Muscle layer of duodenum (tissue), 2 donors: Measurements from ENCODE around the gene DDI1.

ENCODE experiments used
- H3K27ac ChIP-seq: one replicate; pipeline ENCODE4 v1.7.0; 2013; ENCODE audit warnings: mild to moderate bottlenecking, low read length
- H3K27me3 ChIP-seq: one replicate; pipeline ENCODE4 v1.7.0; 2013; ENCODE audit warnings: low read depth, mild to moderate bottlenecking, control low read depth, low read length
- H3K36me3 ChIP-seq, 2 donors: one replicate each; pipeline ENCODE4 v1.7.0; 2013; ENCODE audit warnings: low read length in 2 of 2, control low read depth in 1 of 2, mild to moderate bottlenecking in 1 of 2; ENCODE audit not compliant: insufficient read depth in 2 of 2, control insufficient read depth in 1 of 2
- H3K4me1 ChIP-seq, 2 donors: one replicate each; pipeline ENCODE4 v1.7.0; 2013; ENCODE audit warnings: low read length in 2 of 2, mild to moderate bottlenecking in 2 of 2, control low read depth in 1 of 2, moderate library complexity in 1 of 2; ENCODE audit not compliant: insufficient read depth in 2 of 2, control insufficient read depth in 1 of 2
- H3K4me3 ChIP-seq, 2 donors: one replicate each; pipeline ENCODE4 v1.7.0; 2013; ENCODE audit warnings: low read length in 2 of 2, low read depth in 1 of 2, mild to moderate bottlenecking in 1 of 2
- H3K9me3 ChIP-seq, 2 donors: one replicate each; pipeline ENCODE4 v1.7.0; 2013; ENCODE audit warnings: low read length in 2 of 2, control low read depth in 1 of 2, mild to moderate bottlenecking in 1 of 2; ENCODE audit not compliant: control insufficient read depth in 1 of 2
- donor health status: healthy.

DDI1 gene

DNA sequence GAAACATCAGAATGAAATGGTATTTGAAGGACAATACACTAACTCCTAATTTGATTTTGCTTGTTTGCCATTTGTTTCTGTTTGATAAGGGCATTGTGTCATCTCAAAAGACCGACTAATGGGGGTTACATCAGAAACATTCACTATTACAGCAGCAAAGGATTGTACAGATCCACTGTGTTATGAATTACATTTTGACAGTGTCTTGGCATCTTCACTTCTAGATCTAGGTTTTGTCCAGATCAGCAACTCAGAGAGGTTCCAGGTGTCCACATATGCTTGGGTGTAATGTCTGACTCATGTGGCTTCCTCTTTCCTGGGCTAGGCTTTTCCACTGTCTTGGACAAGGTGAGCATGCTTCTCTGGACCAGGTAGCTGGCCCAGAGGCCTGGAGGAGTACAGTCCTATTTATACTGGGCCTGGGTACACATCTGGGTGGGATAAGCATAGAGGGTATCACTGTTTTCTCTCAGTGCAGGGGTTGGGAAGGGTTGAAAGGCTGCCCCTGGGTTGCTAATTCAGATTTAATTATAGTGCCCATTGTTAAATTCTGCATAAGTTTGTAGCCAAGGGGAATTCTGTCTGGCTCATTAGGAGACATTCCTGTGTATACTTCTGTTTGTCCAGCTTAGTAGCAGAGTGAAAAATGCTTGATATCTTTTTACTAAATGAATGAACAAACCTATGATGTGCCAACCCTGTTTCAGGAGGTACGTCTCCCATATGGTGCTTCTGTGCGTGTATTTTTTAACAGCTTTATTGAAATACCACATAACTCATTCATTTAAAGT, 23.8 kb downstream of the DDI1 start:
- H3K36me3 ChIP-seq: no peaks in the 10 kb centered on the region
- no peaks in the 10 kb centered on the region for H3K9me3 ChIP-seq
- H3K4me1 ChIP-seq: peaks cover 0 to 4% of the 10 kb centered on the region in 2 donors
- H3K4me3 ChIP-seq: no peak overlapping the region
- no peak overlapping the region for H3K27ac ChIP-seq
- no peaks in the 10 kb centered on the region for H3K27me3 ChIP-seq

GRCh38 chr11:104060820-104061219, 24.4 kb downstream of the DDI1 start:
- no peaks in the 10 kb centered on the region for H3K9me3 ChIP-seq
- no peak overlapping the region for H3K4me3 ChIP-seq
- no peaks in the 10 kb centered on the region for H3K36me3 ChIP-seq
- H3K27ac ChIP-seq: no peak overlapping the region
- H3K4me1 ChIP-seq: peaks cover 0 to 4% of the 10 kb centered on the region in 2 donors
- no peaks in the 10 kb centered on the region for H3K27me3 ChIP-seq

DNA sequence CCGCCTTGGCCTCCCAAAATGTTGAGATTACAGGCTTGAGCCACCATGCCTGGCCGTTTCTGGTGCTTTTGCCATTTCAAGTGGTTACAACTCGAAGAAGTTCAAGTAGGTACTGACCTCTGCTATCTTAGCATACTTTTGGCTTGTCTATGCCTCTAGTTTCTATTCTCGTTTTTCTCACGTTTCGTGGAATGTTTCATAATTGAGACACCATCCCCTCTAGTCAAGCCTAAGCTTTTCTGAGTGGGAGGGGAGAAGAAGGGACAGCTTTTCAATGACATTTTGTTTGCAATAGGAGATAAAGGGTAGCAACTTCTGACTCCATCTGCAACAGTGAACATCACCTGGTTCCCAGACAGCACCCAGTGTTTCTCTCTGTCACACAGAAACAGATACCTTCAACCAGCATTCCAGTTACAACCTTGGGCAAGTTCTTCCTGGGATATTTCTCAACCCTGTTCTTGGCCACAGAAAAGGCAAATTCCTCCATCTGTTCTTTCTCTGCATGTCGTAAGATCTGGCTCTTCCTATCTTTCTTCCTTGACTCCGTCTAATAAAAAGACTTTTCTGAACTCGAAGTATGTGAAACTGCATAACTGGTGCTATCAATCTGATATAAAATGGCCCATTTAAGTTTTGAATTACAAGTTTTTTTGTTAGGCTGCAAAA, 25.5 kb downstream of the DDI1 start:
- H3K4me1 ChIP-seq: peaks cover 0 to 4% of the 10 kb centered on the region in 2 donors
- no peaks in the 10 kb centered on the region for H3K27me3 ChIP-seq
- no peaks in the 10 kb centered on the region for H3K36me3 ChIP-seq
- no peaks in the 10 kb centered on the region for H3K9me3 ChIP-seq
- no peak overlapping the region for H3K4me3 ChIP-seq
- no peak overlapping the region for H3K27ac ChIP-seq

DNA sequence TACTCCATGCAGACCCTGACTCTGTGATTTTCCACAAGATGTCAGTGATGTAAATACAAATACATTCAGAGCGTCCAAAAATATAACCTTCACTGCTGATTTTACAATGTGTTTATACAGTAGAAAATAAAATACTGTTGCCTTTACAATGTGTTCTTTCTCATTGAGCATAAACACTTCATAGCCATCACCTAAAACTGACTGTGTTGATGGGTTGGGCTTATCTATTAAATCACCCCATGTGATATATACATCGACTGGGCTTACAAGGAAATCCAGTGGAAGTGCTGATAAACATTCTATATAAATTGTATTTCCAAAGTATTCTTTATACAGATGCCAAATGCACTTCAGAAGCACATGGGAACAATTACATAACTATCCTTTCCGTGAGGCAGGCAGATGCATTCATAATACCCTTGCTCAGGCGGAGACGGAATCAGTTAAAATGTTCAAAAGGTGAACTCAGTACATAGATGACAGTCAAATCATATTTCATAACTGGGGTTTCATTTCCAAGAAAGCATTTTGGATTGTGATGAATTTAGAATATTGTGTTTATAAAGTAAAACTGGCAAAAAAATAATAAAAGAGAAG, 27.7 kb downstream of the DDI1 start:
- Histone ChIP-seq H3K27ac (no peak overlapping the region), H3K36me3 (no peaks in the 10 kb centered on the region), H3K4me1 (peaks cover 0 to 4% of the 10 kb centered on the region in 2 donors), H3K4me3 (no peak overlapping the region), H3K9me3 (no peaks in the 10 kb centered on the region), H3K27me3 (no peaks in the 10 kb centered on the region)

GRCh38 chr11:104067534-104067933, 31.1 kb downstream of the DDI1 start:
- Histone ChIP-seq H3K4me1 (peaks cover 0 to 4% of the 10 kb centered on the region in 2 donors), H3K4me3 (no peak overlapping the region), H3K9me3 (no peaks in the 10 kb centered on the region), H3K36me3 (no peaks in the 10 kb centered on the region), H3K27ac (no peak overlapping the region), H3K27me3 (no peaks in the 10 kb centered on the region)

DNA sequence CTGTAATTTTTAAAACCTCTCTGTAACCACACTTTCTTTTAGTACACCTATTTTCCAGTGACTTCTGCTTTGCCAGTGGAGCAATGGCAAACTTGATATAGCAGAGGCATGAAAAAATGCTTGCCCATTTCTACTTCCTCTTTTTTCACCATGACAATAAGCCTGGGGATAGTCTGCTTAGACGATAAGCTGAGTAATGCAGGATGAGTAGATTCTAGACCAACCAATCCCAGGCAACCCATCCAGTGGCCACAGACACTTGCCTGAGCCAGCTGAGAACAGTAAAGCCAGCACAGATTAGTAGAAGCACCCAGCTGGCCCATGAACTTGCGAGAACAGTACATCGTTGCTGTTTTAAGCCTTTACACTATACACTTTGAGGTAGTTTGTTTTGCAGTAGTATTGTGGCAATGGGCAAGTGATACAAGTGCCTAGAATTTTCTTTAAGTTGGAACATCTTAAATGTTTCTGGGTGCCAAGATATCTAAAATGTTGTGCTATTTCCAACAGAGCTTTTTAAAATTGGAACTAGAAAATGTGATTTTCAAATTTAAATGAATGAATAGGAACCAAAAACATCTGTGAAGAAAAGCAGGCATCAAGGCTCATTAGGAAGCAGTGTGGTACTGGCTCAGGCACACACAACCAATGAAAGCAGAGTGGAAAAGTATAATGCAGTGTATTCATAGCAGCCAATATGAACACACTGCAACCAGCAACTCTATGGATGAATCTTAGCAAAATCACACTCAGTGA, 37.7 kb downstream of the DDI1 start:
- no peaks in the 10 kb centered on the region for H3K36me3 ChIP-seq
- no peaks in the 10 kb centered on the region for H3K4me1 ChIP-seq
- no peaks in the 10 kb centered on the region for H3K9me3 ChIP-seq
- H3K4me3 ChIP-seq: no peak overlapping the region
- no peaks in the 10 kb centered on the region for H3K27me3 ChIP-seq
- H3K27ac ChIP-seq: no peak overlapping the region

DNA sequence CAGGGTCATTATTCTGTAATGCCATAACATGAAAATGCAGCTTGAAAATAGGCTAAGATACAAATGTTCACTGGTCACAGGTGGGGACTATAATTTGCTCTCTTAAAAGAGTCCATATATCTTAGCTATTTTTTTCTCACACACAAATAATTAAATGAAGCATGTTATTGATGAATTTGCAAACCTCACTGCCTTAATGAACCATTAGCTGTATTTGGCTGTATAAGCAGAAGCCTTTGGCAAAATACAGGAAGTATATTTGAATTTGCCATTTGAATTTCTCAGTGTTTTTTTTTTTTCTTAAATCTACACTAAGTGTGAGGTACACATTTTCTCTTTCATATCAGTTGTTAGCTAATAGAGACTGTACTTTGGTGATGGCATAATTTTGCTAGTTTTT, 38.7 kb downstream of the DDI1 start:
- Histone ChIP-seq H3K36me3 (no peaks in the 10 kb centered on the region), H3K27ac (no peak overlapping the region), H3K9me3 (no peaks in the 10 kb centered on the region), H3K4me3 (no peak overlapping the region), H3K4me1 (no peaks in the 10 kb centered on the region), H3K27me3 (no peaks in the 10 kb centered on the region)

- Histone ChIP-seq H3K27me3 (no peaks in the 10 kb centered on the region), H3K36me3 (no peaks in the 10 kb centered on the region), H3K27ac (no peak overlapping the region), H3K9me3 (peaks cover 0 to under 1% of the 10 kb centered on the region in 2 donors), H3K4me1 (no peaks in the 10 kb centered on the region), H3K4me3 (no peak overlapping the region)
Measured at GRCh38 chr11:104075706-104076105, 39.3 kb downstream of the DDI1 start.

GRCh38 chr11:104076455-104076854, 40.0 kb downstream of the DDI1 start:
- H3K27ac ChIP-seq: no peak overlapping the region
- H3K4me3 ChIP-seq: no peak overlapping the region
- no peaks in the 10 kb centered on the region for H3K4me1 ChIP-seq
- no peaks in the 10 kb centered on the region for H3K36me3 ChIP-seq
- peaks cover 0 to 3% of the 10 kb centered on the region in 2 donors for H3K9me3 ChIP-seq
- H3K27me3 ChIP-seq: no peaks in the 10 kb centered on the region

DNA sequence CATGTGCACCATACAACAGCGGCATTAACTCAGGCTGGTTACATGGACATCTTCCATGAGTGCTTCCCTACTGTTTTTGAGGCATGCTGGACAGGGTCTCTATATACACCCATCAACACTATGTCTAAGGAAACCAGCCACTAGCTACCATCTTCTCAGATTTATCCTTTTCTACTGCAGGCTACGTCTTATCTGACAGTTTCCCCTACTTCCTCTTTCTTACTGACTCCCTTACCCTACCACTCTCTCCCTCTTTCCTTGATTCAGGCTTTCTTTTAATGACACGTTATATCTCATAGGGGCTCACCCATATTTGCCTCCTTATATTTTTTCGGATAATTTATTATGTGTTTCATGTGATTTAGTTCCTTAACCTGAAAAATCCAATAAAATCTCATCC, 41.8 kb downstream of the DDI1 start:
- H3K27ac ChIP-seq: no peak overlapping the region
- no peaks in the 10 kb centered on the region for H3K36me3 ChIP-seq
- H3K4me3 ChIP-seq: no peak overlapping the region
- no peaks in the 10 kb centered on the region for H3K27me3 ChIP-seq
- H3K9me3 ChIP-seq: peaks cover 0 to 3% of the 10 kb centered on the region in 2 donors
- H3K4me1 ChIP-seq: no peaks in the 10 kb centered on the region

GRCh38 chr11:104078995-104079394, 42.6 kb downstream of the DDI1 start:
- Histone ChIP-seq H3K9me3 (peaks cover 0 to 3% of the 10 kb centered on the region in 2 donors), H3K36me3 (no peaks in the 10 kb centered on the region), H3K27me3 (no peaks in the 10 kb centered on the region), H3K4me1 (no peaks in the 10 kb centered on the region), H3K4me3 (no peak overlapping the region), H3K27ac (no peak overlapping the region)
